DLD1 (cell line): ENCODE measurements around the gene TELO2.

Source experiments
- in situ Hi-C: cut with HindIII; loops from 2 replicates; pipeline ENCODE4 v1.10.0; 2017; ENCODE audit warnings: low sequenced_read_pairs

The TELO2 gene

DNA sequence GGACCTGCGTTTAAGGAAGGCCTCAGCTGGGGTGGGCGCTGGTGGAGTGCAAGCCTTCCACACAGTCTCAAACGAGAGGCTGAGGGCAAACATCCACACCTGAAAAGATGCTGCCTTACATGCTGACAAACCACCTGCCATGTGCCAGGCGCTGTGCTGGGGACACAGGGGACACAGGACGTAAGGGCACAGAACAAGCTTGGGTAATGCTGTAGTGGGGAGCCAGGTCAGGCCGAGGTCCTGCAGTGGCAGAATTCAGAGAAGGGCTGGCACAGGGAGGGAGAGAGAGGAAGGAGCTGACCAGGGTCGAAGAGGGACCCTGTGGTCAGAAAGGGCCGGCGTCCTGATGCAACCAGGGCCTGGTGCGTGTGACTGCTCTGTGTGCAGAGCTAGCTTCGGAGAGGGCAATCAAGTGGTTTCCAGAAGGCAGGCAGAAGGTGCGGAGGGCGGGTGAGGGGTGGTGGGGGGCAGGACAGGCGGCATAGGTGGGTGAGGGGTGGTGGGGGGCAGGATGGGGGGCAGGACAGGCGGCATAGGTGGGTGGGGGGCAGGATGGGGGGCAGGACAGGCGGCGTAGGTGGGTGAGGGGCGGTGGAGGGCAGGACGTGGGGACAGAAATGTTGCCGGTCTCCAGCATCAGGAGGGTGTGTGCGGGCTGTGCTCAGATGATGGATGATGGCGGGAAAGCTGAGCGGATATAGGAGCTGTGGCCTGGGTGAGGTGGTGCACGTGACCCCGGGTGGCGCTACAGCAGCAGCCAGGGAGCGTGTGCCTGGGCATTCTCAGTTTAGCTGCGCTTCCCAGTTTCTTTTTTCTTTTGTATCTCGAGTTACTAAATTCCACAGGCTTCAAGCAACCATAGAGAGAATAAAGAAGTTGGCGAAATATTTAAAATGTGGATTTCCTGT lies 18.8 kb downstream of the TELO2 start:
- in situ Hi-C loops = no loop called here

DNA sequence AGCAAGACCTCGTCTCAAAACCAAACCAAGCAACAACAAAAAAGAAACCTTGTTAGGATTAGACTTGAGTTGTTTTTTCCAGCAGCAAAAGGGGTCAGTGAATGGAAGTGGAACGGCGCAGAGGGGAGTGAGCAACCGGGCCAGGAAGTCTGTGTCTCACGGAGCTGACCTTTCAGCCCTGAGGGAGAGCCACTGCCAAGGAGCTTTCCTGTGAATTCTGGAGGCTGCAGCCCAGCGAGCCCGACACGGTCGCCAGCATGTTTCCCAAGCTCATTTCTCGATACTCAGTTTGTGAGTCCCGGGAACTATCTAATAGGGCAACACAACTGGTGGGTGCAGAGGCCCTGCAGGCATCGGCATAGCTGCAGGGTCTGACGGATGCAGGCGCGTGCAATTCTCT lies 19.6 kb downstream of the TELO2 start:
- in situ Hi-C loops = no loop called here

GRCh38 chr16:1514507-1514906 lies 21.3 kb downstream of the TELO2 start:
- in situ Hi-C loops = no loop called here

DNA sequence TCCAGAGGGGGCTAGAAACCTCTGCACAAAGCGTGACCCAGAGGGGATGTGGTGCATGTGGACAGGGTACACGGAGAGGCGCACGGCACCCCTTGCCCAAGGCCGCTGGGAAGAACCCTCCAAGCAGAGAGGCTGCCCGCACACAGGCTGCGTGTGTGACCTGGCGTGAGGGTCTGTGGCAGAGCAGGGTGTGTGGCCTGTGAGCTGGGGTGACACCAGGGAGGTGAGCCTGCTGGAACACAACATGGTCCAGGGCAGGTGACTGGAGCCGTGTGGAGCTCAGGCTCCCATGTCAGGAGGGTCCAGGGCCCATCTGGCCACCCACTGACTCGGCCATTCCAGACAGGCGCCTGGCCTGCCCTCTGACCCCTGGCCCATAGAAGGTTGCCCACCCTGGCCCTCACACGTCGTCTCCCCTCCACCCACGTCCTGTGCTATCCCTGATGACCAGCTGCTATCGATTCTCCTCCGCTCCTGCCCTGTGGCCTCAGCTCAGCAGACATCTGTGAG lies 25.5 kb downstream of the TELO2 start:
- in situ Hi-C loops = no loop called here

- in situ Hi-C loops = no loop called here
Observed at GRCh38 chr16:1519831-1520230, 26.7 kb downstream of the TELO2 start.

GRCh38 chr16:1520461-1520860 lies 27.3 kb downstream of the TELO2 start:
- in situ Hi-C loops = no loop called here

DNA sequence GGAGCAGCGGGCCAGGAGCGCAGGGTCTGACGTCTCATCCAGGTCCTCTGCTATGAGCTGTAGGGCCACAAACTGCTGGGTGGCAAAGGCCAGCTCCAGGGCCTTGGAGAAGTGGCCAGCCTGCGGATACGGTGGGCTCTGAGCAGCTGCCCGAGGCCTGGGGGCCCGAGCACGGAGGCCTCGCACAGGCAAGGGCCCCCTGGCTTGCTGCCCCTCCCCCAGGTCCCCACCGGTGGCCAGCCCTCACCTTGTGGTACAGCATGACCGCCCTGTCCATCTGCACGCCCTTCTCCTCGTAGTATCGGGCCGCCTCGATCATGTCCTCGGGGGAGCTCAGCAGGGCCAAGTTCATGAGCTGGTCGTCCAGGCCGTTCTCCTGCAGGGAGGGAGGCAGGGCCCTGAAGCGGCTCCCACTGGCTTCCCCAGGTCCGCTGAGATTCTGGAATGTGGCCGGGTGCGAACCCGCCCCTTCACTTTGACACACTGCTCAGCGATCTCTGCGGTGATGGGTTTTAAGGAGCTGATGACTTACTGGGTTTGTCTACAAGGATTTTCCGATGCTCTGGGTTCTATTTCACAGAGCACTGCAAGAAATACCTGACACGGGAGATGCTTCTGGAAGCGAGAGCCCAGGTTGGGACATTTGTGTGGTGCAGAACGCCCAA lies 30.6 kb downstream of the TELO2 start:
- in situ Hi-C loops = no loop called here

GRCh38 chr16:1524366-1524765 lies 31.2 kb downstream of the TELO2 start:
- in situ Hi-C loops = no loop called here

GRCh38 chr16:1525871-1526607 lies 32.9 kb downstream of the TELO2 start:
- in situ Hi-C loops = no loop called here

DNA sequence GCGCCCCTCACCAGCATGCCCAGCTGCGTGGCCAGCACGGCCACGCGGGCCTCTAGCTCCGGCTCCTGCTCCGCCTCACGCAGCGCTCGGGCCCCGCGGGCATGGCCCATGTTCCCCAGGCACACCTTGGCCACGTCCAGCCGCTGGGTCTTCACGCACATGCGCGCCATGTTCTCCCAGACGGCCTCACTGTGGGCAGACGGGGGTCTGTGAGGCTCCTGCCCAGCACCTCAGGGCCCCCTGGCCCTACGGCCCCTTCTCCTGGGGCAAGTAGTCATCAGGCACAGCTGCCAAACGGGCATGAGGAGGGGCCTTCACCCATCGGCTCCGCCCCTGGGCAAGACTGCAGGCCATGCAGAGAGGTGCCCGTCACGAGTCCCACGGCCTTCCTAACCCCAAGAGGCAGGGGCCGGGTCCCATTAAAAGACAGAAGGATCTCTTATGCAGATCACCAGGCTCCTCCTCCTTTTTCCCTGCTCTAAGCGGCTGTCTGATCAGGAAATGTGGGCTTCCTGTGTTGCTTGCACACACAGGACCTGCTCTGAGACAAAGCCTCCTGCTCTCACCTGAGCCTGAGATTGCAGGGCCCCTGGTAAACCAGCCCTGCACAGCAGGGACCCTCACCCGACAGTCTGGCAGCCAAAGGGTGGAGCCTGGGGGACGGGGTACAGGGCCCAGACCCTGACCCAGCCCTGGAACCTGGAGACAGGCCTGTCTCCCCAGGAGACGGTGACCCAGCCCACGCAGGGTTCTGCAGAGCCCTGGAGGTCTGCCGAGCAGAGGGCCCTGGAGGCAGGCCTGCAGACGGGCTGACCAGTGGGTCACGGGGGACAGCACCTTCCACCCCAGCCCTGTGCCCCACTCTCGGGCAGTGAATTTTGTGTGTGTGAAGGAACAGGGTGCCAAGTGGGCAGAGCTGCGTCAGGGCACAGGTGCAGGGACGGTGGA lies 33.7 kb downstream of the TELO2 start:
- in situ Hi-C loops = no loop called here

- in situ Hi-C loops = no loop called here
Observed at GRCh38 chr16:1527836-1528811, 35.0 kb downstream of the TELO2 start.

DNA sequence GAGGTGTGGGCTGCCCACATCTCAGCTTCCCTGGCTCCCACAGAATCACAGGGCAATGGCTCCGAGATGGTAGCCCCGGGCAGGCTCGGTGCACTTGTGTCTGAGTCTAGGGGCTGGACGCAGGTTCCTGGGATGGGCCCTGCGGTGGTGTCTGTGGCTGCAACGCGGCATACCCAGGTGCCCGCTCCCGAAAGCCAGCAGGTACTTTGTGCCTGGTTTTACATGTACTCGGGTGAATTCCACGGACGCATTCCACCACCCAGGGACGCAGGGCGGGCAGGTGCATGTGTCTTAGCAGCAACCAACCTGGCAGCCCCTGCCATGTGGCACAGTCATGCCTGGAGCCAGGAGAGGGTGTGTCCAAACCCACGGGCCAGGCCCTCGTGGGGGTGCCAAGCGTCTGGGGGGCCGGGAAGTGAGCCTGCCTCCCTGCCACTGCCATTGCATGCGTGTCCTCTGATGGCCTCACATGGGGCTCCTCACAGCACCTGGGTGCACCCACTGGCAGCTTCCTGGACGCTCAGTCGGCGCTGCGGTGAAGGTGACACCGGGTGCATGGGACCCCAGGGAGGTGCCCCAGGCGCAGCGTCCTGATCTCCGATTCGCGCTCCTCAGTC lies 35.9 kb downstream of the TELO2 start:
- in situ Hi-C loops = no loop called here

GRCh38 chr16:1530349-1530882 lies 37.3 kb downstream of the TELO2 start:
- in situ Hi-C loops = no loop called here

DNA sequence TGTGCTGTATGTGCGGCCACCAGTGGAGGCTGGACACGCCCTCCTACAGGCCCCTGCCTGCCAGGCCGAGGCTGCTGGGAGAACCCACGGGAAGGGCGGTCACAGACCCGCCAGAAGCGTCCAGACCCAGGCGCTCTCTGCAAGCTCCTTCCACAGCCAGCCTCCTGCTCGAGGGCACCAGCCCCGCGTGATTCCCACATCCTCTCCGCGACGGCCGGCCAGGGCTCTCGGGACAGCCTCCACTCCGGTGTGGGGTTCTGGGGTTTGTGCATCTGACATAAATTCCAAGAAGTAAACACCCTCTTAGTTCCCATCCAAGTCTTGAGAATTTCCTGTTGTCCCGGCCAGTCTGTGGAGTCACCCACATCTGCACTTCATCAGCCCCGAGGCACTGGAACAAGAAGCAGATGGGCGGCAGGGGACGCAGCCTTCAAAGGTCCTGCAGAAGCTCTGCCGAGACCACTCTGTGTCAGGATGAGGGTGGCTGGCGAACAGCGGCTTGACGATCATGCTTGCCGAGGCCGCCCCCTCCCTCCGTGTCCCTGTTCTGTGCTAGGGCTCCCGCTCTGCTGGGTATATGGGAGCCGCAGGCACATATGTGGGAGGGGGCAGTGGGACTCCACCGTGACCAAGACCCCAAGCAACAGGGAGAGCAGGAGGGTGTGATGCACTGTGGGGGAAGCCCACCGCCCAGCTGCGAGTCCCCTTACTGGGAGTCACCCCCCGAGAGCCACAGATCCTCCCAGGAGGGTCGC lies 37.9 kb downstream of the TELO2 start:
- in situ Hi-C loops = no loop called here

DNA sequence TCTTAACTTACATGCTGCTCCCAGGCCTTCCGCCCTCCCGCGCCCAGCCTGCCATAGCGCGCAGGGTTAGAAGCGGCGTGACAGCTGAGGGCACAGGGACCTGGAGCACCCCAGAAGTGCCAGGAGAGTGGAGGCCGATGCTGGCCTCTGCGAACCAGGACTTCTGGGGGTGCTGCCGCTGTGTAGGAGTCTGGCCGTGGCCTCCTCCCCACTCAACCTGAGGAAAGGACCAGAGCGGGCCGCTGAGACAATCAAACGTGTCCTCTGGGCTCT lies 38.4 kb downstream of the TELO2 start:
- in situ Hi-C loops = no loop called here

- in situ Hi-C loops = no loop called here
Observed at GRCh38 chr16:1532081-1532760, 39.1 kb downstream of the TELO2 start.

DNA sequence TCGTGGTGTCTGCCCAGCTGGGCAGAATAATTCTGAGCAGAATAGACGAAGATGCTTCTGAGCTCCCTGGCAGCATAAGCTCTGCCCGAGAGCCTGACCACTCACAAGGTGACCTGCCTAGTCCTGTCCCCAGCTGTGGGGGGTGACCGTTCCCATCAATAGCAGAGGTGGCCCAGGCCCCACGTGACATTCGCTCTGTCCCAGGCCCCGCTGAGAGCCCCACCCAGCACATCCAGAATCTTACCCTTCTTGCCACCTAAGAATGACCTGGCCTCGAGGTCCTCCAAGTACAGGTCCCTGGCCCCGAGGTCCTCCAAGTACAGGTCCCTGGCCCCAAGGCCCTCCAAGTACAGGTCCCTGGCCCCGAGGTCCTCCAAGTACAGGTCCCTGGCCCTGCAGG lies 39.6 kb downstream of the TELO2 start:
- in situ Hi-C loops = no loop called here
